Testis (tissue), 2 donors: ENCODE results near the gene METTL16.

ENCODE experiments used
- CTCF ChIP-seq, 3 experiments: fragments of 450-650 bp in 2 of 3; fragments of 200-600 bp in 1 of 3; sonication (generic) in 1 of 3; IDR thresholded peaks; one replicate each; pipeline ENCODE4 v1.5.1; 2016 to 2019; ENCODE audit warnings: antibody characterized with exemption in 3 of 3, mild to moderate bottlenecking in 2 of 3, moderate library complexity in 1 of 3
- POLR2A ChIP-seq: fragments of 450-650 bp; IDR thresholded peaks from one replicate; pipeline ENCODE4 v1.6.1; 2017; ENCODE audit warnings: antibody characterized with exemption, mild to moderate bottlenecking, moderate library complexity

GRCh38 chr17:2399572-2400473, 111.9 kb downstream of the METTL16 start:
- TF ChIP-seq CTCF (IDR thresholded peaks at IDR 0.05) (no peak), POLR2A (peak; percentile 24)
